ENCODE results near the gene FGFR3. TPM values are rescaled to one million over a fixed set of nuclear protein-coding genes. Genes with fewer than 3 reads are reported as not detected.

FGFR3 gene
- polyA plus RNA-seq, 1 of the 3 experiments (the other 2 are of a cell fraction): 1.1 TPM

GRCh38 chr4:1760521-1761071 lies 32.5 kb upstream of the FGFR3 start (continued):
- TF ChIP-seq SMC3 (IDR thresholded peaks at IDR 0.05; ENCODE audit: low read depth, low read length) (no peak), MXI1 (IDR thresholded peaks at IDR 0.05; ENCODE audit: low read depth, low read length) (no peak)

GRCh38 chr4:1761130-1761689 lies 31.9 kb upstream of the FGFR3 start:
- Histone ChIP-seq H3K4me2 (no peak overlapping the region), H3K27me3 (ENCODE audit: insufficient read depth) (no peaks in the 10 kb centered on the region), H3K9me2 (no peaks in the 10 kb centered on the region), H3K4me3 (ENCODE audit: low read depth in 2 of 2, low read length in 1 of 2) (no peak overlapping the region), H3K9me3 (no peaks in the 10 kb centered on the region), H2AFZ (ENCODE audit: low read depth) (no peak overlapping the region), H3K4me1 (ENCODE audit: control insufficient read depth in 1 of 2, insufficient read depth in 2 of 2, low read depth in 1 of 2, low read length in 1 of 2) (peaks cover 0 to 6% of the 10 kb centered on the region in 2 experiments; a peak in 1 of 4 replicates), H3K36me3 (replicated peaks in 1 of 2; ENCODE audit: control insufficient read depth in 1 of 2, insufficient read depth in 2 of 2, low read length in 1 of 2) (no peaks in the 10 kb centered on the region), H4K20me1 (ENCODE audit: insufficient read depth) (no peaks in the 10 kb centered on the region), H3F3A (replicated peaks; ENCODE audit: insufficient read depth) (no peaks in the 10 kb centered on the region), H3K9ac (no peak overlapping the region), H3K79me2 (ENCODE audit: insufficient read depth) (no peaks in the 10 kb centered on the region), H3K27ac (ENCODE audit: low read depth in 2 of 2, low read length in 1 of 2) (no peak overlapping the region)
- ChIA-PET CTCF (interaction anchor here (0.6 to 12.0 kb wide), 2 partner anchors 13 to 47 kb away, joined by 3 to 88 read pairs; no protein-coding TSS in a partner anchor), POLR2A (no interaction called here)
- 70% methylated on average over 31 of the region's 32 CpGs for WGBS (ENCODE audit: low lambda C conversion rate)
- TF ChIP-seq RCOR1 (IDR thresholded peaks at IDR 0.05; ENCODE audit: low read length): no peak
- TF ChIP-seq, protein P1, sequence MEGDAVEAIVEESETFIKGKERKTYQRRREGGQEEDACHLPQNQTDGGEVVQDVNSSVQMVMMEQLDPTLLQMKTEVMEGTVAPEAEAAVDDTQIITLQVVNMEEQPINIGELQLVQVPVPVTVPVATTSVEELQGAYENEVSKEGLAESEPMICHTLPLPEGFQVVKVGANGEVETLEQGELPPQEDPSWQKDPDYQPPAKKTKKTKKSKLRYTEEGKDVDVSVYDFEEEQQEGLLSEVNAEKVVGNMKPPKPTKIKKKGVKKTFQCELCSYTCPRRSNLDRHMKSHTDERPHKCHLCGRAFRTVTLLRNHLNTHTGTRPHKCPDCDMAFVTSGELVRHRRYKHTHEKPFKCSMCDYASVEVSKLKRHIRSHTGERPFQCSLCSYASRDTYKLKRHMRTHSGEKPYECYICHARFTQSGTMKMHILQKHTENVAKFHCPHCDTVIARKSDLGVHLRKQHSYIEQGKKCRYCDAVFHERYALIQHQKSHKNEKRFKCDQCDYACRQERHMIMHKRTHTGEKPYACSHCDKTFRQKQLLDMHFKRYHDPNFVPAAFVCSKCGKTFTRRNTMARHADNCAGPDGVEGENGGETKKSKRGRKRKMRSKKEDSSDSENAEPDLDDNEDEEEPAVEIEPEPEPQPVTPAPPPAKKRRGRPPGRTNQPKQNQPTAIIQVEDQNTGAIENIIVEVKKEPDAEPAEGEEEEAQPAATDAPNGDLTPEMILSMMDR (IDR thresholded peaks at IDR 0.05): no peak
- TF ChIP-seq, protein P2, sequence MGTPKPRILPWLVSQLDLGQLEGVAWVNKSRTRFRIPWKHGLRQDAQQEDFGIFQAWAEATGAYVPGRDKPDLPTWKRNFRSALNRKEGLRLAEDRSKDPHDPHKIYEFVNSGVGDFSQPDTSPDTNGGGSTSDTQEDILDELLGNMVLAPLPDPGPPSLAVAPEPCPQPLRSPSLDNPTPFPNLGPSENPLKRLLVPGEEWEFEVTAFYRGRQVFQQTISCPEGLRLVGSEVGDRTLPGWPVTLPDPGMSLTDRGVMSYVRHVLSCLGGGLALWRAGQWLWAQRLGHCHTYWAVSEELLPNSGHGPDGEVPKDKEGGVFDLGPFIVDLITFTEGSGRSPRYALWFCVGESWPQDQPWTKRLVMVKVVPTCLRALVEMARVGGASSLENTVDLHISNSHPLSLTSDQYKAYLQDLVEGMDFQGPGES (IDR thresholded peaks at IDR 0.05; ENCODE audit: low read depth, low read length): no peak
- TF ChIP-seq NRF1 (IDR thresholded peaks at IDR 0.05; ENCODE audit: low read depth, low read length): no peak
- TF ChIP-seq GABPA (IDR thresholded peaks at IDR 0.05; ENCODE audit: low read depth): no peak
- no peak for TF ChIP-seq JUND (IDR thresholded peaks at IDR 0.05)
- TF ChIP-seq USF1 (IDR thresholded peaks at IDR 0.05; ENCODE audit: borderline replicate concordance, low read depth): no peak
- no peak for TF ChIP-seq TCF12 (IDR thresholded peaks at IDR 0.05)
- no peak for TF ChIP-seq MEF2A (IDR thresholded peaks at IDR 0.05; ENCODE audit: borderline replicate concordance, low read depth)
- TF ChIP-seq, protein P3, sequence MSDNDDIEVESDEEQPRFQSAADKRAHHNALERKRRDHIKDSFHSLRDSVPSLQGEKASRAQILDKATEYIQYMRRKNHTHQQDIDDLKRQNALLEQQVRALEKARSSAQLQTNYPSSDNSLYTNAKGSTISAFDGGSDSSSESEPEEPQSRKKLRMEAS (IDR thresholded peaks at IDR 0.05; ENCODE audit: low read depth): no peak
- DNase-seq: no peak

All from SK-N-SH (cell line).